Skeletal muscle tissue (tissue), 4 donors: ENCODE results near the gene PCDHA1. TPM values are rescaled to one million over a fixed set of nuclear protein-coding genes. Genes with fewer than 3 reads are reported as not detected.
A peak's percentile ranks its signal among the peaks of the same experiment; 100 is the strongest.

Experiments
- H3K27ac ChIP-seq: one replicate; pipeline ENCODE4 v1.7.0; 2013; ENCODE audit warnings: mild to moderate bottlenecking, low read depth, low read length, inconsistent platforms
- H3K27me3 ChIP-seq, 3 donors: one replicate each; pipeline ENCODE4 v1.7.0; 2013; ENCODE audit warnings: low read length in 3 of 3; ENCODE audit not compliant: control insufficient read depth in 3 of 3, insufficient read depth in 3 of 3
- H3K36me3 ChIP-seq, 3 donors: one replicate each; pipeline ENCODE4 v1.7.0; 2013; ENCODE audit warnings: low read length in 3 of 3; ENCODE audit not compliant: control insufficient read depth in 3 of 3, insufficient read depth in 3 of 3
- H3K4me1 ChIP-seq, 3 donors: one replicate each; pipeline ENCODE4 v1.7.0; 2013; ENCODE audit warnings: low read length in 3 of 3, mild to moderate bottlenecking in 3 of 3; ENCODE audit not compliant: control insufficient read depth in 3 of 3, insufficient read depth in 3 of 3
- H3K4me3 ChIP-seq, 3 donors: one replicate each; pipeline ENCODE4 v1.7.0; 2013; ENCODE audit warnings: low read length in 3 of 3
- H3K9ac ChIP-seq, 3 donors: one replicate each; pipeline ENCODE4 v1.7.0; 2013; ENCODE audit warnings: low read length in 3 of 3, mild to moderate bottlenecking in 3 of 3, moderate library complexity in 2 of 3, low read depth in 1 of 3
- H3K9me3 ChIP-seq, 3 donors: one replicate each; pipeline ENCODE4 v1.7.0; 2013; ENCODE audit warnings: low read length in 3 of 3; ENCODE audit not compliant: control insufficient read depth in 3 of 3
- total RNA-seq: library from RNA; depleted of rRNA; stranded (reverse); fragments of >200 nt; gene quantifications from one replicate; pipeline ENCODE4 v1.2.3, GENCODE V29; 2014
- donor health status: Osteomylitis.

PCDHA1 gene
- total RNA-seq, 1 donor from 2014 or later: not detected

GRCh38 chr5:140925806-140926442 is 140.0 kb downstream of the PCDHA1 start, which contains the start of gene PCDHAC1:
TSS of gene PCDHAC1 (plus strand) at chr5:140926299. CDS start at chr5:140926893, 594 bp downstream.
- Histone ChIP-seq H3K27ac (no peak within 1 kb of the TSS), H3K27me3 (peaks cover 27 to 38% (median 36%) of the 10 kb centered on the region in 3 donors)

DNA sequence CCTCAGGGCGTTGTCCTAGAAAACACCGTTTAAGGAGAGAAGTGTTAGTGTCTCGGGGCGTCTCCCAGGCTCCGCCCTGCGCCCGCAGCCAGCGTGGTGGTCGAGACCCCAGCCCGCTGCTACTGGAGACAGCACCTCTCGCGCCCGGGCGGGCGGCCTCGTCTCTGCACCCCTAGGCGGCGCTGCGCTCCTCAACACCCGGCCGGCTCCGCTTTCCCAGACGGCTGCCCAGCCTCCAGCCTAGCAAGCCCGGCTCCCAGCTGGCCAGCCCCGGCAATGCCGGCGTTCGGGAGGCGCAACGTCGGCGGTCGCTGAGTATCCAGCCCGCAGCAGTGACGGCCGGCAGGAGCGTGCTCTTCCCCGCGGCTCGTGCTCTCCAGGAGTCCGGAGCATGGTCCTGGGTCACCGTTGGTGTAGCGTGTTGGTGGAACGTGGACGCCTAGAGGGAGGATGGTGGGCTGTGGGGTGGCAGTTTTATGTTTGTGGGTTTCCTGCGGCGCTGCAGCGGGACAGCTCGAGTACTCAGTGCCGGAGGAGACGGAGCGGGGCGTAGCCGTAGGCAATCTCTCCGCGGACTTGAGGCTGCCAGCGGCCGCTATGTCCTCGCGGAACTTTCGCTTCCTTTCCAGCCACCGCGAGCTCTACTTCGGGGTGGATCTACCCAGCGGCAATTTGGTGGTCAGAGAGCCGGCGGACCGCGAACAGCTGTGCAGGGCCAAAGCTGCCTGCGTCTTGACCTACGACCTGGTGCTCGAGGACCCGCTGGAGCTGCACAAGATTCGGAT is 140.7 kb downstream of the PCDHA1 start:
- peaks cover 0 to 5% (median 4%) of the 10 kb centered on the region in 3 donors for H3K9me3 ChIP-seq
- no peak overlapping the region for H3K27ac ChIP-seq
- no peak overlapping the region for H3K9ac ChIP-seq
- H3K4me1 ChIP-seq: peaks cover 9 to 10% (median 10%) of the 10 kb centered on the region in 3 donors
- no peaks in the 10 kb centered on the region for H3K36me3 ChIP-seq
- H3K4me3 ChIP-seq: peak overlapping the region; percentile 50 to 69 (median 61)
- peaks cover 27 to 38% (median 36%) of the 10 kb centered on the region in 3 donors for H3K27me3 ChIP-seq

More at GRCh38 chr5:140925806-140926442, 140.0 kb downstream of the PCDHA1 start, which contains the start of gene PCDHAC1:
- Histone ChIP-seq H3K4me3 (peak within 1 kb of the TSS; percentile 50 to 69 (median 61)), H3K36me3 (no peaks in the 10 kb centered on the region), H3K9ac (no peak within 1 kb of the TSS), H3K9me3 (peaks cover 0 to 5% (median 4%) of the 10 kb centered on the region in 3 donors), H3K4me1 (peaks cover 9 to 10% (median 10%) of the 10 kb centered on the region in 3 donors)

GRCh38 chr5:140927228-140927573 is 141.3 kb downstream of the PCDHA1 start:
- H3K9ac ChIP-seq: no peak overlapping the region
- H3K27ac ChIP-seq: no peak overlapping the region
- peaks cover 27 to 38% (median 36%) of the 10 kb centered on the region in 3 donors for H3K27me3 ChIP-seq

GRCh38 chr5:140934964-140935606 is 149.1 kb downstream of the PCDHA1 start:
- Histone ChIP-seq H3K36me3 (no peaks in the 10 kb centered on the region), H3K27ac (no peak overlapping the region), H3K4me3 (no peak overlapping the region), H3K9ac (no peak overlapping the region), H3K27me3 (no peaks in the 10 kb centered on the region), H3K4me1 (no peaks in the 10 kb centered on the region), H3K9me3 (no peaks in the 10 kb centered on the region)

More at GRCh38 chr5:140927228-140927573, 141.3 kb downstream of the PCDHA1 start:
- peaks cover 9 to 10% (median 10%) of the 10 kb centered on the region in 3 donors for H3K4me1 ChIP-seq
- H3K9me3 ChIP-seq: peaks cover 0 to 5% (median 4%) of the 10 kb centered on the region in 3 donors
- no peaks in the 10 kb centered on the region for H3K36me3 ChIP-seq
- peak overlapping the region; percentile 50 to 69 (median 61) for H3K4me3 ChIP-seq

DNA sequence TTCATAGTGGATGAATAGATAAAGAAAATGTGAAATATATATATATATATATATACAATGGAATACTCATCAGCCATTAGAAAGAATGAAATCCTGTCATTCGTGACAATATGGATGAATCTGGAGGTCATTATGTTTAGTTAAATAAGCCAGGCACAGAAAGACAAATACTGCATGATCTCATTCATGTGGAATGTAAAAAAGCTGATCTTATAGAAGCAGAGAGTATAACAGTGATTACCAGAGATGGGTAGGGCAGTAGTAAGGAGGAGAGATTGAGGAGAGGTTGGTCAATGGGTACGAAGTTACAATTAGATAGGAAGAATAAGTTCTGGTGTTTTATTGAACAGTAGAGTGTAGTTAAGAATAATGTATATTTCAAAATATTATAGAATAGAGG is 160.6 kb downstream of the PCDHA1 start:
- Histone ChIP-seq H3K4me3 (no peak overlapping the region), H3K27me3 (peaks cover 0 to 2% (median 0%) of the 10 kb centered on the region in 3 donors), H3K9me3 (peaks cover 0 to 2% (median 0%) of the 10 kb centered on the region in 3 donors), H3K9ac (no peak overlapping the region), H3K4me1 (no peaks in the 10 kb centered on the region), H3K36me3 (no peaks in the 10 kb centered on the region), H3K27ac (no peak overlapping the region)

DNA sequence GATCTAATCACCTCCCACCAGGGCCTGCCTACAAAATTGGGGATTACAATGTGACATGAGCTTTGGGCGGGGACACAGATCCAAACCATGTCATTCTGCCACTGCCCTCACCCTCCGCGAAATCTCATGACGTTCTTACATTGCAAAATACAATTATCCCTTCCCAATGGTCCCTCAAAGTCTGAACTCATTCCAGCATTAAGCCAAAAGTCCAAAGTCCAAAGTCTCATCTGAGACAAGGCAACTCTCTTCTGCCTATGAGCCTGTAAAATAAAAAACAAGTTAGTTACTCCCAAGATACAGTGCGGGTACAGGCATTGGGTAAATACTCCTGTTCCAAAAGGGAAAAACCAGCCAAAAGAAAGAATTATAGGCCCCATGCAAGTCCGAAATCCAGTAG is 165.7 kb downstream of the PCDHA1 start:
- Histone ChIP-seq H3K9me3 (no peaks in the 10 kb centered on the region), H3K9ac (no peak overlapping the region), H3K4me3 (no peak overlapping the region), H3K4me1 (no peaks in the 10 kb centered on the region), H3K27me3 (peaks cover 0 to 3% (median 0%) of the 10 kb centered on the region in 3 donors), H3K36me3 (no peaks in the 10 kb centered on the region), H3K27ac (no peak overlapping the region)

GRCh38 chr5:140953234-140953633 is 167.3 kb downstream of the PCDHA1 start:
- Histone ChIP-seq H3K36me3 (no peaks in the 10 kb centered on the region), H3K9me3 (no peaks in the 10 kb centered on the region), H3K4me3 (no peak overlapping the region), H3K4me1 (no peaks in the 10 kb centered on the region), H3K27me3 (peaks cover 0 to 3% (median 0%) of the 10 kb centered on the region in 3 donors), H3K27ac (no peak overlapping the region), H3K9ac (no peak overlapping the region)

- no peak overlapping the region for H3K4me3 ChIP-seq
- H3K9me3 ChIP-seq: no peaks in the 10 kb centered on the region
- peaks cover 6 to 12% (median 10%) of the 10 kb centered on the region in 3 donors for H3K4me1 ChIP-seq
- no peak overlapping the region for H3K9ac ChIP-seq
- H3K27ac ChIP-seq: no peak overlapping the region
- H3K27me3 ChIP-seq: peaks cover 7 to 16% (median 14%) of the 10 kb centered on the region in 3 donors
- H3K36me3 ChIP-seq: no peaks in the 10 kb centered on the region
Observed at GRCh38 chr5:140962190-140962589, 176.2 kb downstream of the PCDHA1 start.

DNA sequence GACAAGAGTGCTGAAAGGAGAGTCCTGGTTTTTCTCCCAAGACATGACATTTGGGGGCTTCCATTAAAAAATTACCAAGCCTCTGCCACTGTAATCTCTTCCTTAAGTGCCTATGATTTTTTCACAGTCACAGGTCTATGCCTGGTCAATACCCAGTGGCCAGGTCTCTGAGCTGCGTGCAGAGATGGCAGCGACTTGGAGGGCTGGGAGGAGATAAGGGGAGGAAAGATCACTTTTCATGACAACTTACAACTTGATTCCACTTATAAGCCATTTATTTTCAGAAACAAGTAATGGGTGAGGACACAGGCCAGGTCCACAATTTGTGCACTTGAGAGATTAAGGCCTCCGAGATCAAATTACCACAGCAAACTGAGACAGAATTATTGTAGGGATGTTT is 178.4 kb downstream of the PCDHA1 start:
- H3K4me1 ChIP-seq: peaks cover 8 to 14% (median 13%) of the 10 kb centered on the region in 3 donors
- no peak overlapping the region for H3K9ac ChIP-seq
- no peak overlapping the region for H3K4me3 ChIP-seq
- H3K27me3 ChIP-seq: peaks cover 24 to 26% (median 25%) of the 10 kb centered on the region in 3 donors
- no peak overlapping the region for H3K27ac ChIP-seq
- no peaks in the 10 kb centered on the region for H3K9me3 ChIP-seq
- H3K36me3 ChIP-seq: no peaks in the 10 kb centered on the region
